GM12891 (cell line): ENCODE results near the gene ROCK2.

Experiments used
- DNase-seq: peaks from one replicate; pipeline ENCODE4 v3.0.0; 2011; ENCODE audit warnings: low spot score; ENCODE audit not compliant: insufficient read length
- FAIRE-seq: peaks from 2 replicates; lab custom pipeline; 2011; peaks lifted over from hg19 to GRCh38; lab: Jason Lieb, UNC
- PAX5 ChIP-seq: IDR thresholded peaks from 2 replicates; pipeline ENCODE4 v1.6.1; 2011; ENCODE audit warnings: low read length, moderate library complexity, mild to moderate bottlenecking; ENCODE audit not compliant: insufficient read depth, severe bottlenecking
- POLR2A ChIP-seq: IDR thresholded peaks from 2 replicates; pipeline ENCODE4 v1.6.1; 2011; ENCODE audit warnings: low read depth, low read length, control low read depth
- POLR2AphosphoS5 ChIP-seq: IDR thresholded peaks from 2 replicates; pipeline ENCODE4 v1.6.1; 2011; ENCODE audit warnings: low read depth, low read length, control low read depth
- POU2F2 ChIP-seq: IDR thresholded peaks from 2 replicates; pipeline ENCODE4 v1.6.1; 2011; ENCODE audit warnings: low read depth, mild to moderate bottlenecking, control low read depth, low read length, moderate library complexity
- SPI1 ChIP-seq: IDR thresholded peaks from 2 replicates; pipeline ENCODE4 v1.6.1; 2011; ENCODE audit warnings: low read depth, low read length, control low read depth
- TAF1 ChIP-seq: IDR thresholded peaks from 2 replicates; pipeline ENCODE4 v1.6.1; 2011; ENCODE audit warnings: low read depth, low read length, control low read depth

Gene ROCK2

GRCh38 chr2:11142987-11143386, 201.4 kb downstream of the ROCK2 start:
- no peak for DNase-seq
- TF ChIP-seq PAX5 (no peak), TAF1 (no peak), POU2F2 (no peak), POLR2A (no peak), SPI1 (no peak), POLR2AphosphoS5 (no peak)
- FAIRE-seq, result no peak

- no peak for FAIRE-seq
Observed at GRCh38 chr2:11142330-11142729, 202.1 kb downstream of the ROCK2 start.

GRCh38 chr2:11141319-11141718, 203.1 kb downstream of the ROCK2 start:
- no peak for TF ChIP-seq PAX5
- no peak for TF ChIP-seq SPI1
- no peak for TF ChIP-seq POLR2AphosphoS5
- no peak for TF ChIP-seq POU2F2
- no peak for TF ChIP-seq POLR2A
- TF ChIP-seq TAF1, result no peak
- no peak for FAIRE-seq
- no peak for DNase-seq

More at GRCh38 chr2:11142330-11142729, 202.1 kb downstream of the ROCK2 start:
- no peak for DNase-seq
- TF ChIP-seq POLR2A (no peak), POU2F2 (no peak), POLR2AphosphoS5 (no peak), TAF1 (no peak), SPI1 (no peak), PAX5 (no peak)

GRCh38 chr2:11140492-11140891, 203.9 kb downstream of the ROCK2 start:
- no peak for DNase-seq
- TF ChIP-seq POLR2A (no peak), PAX5 (no peak), POU2F2 (no peak), POLR2AphosphoS5 (no peak), TAF1 (no peak), SPI1 (no peak)
- no peak for FAIRE-seq

- no peak for TF ChIP-seq POU2F2
- TF ChIP-seq SPI1, result no peak
- no peak for TF ChIP-seq POLR2A
- TF ChIP-seq PAX5, result no peak
- TF ChIP-seq TAF1, result no peak
- TF ChIP-seq POLR2AphosphoS5, result no peak
- no peak for DNase-seq
- no peak for FAIRE-seq
Observed at GRCh38 chr2:11134349-11134748, 210.1 kb downstream of the ROCK2 start.

- DNase-seq (no peak), FAIRE-seq (no peak)
- TF ChIP-seq POLR2A (no peak), POLR2AphosphoS5 (no peak), POU2F2 (no peak)
Observed at GRCh38 chr2:11133936-11134320, 210.5 kb downstream of the ROCK2 start.

GRCh38 chr2:11133238-11133935, 211.0 kb downstream of the ROCK2 start:
- TF ChIP-seq TAF1, result no peak
- TF ChIP-seq POLR2AphosphoS5, result no peak
- no peak for TF ChIP-seq POU2F2
- no peak for TF ChIP-seq POLR2A
- TF ChIP-seq SPI1, result no peak
- no peak for TF ChIP-seq PAX5
- no peak for FAIRE-seq
- no peak for DNase-seq

GRCh38 chr2:11132036-11132671, 212.3 kb downstream of the ROCK2 start:
- no peak for TF ChIP-seq POLR2AphosphoS5
- TF ChIP-seq PAX5, result no peak
- no peak for TF ChIP-seq POLR2A
- TF ChIP-seq TAF1, result no peak
- TF ChIP-seq SPI1, result no peak
- TF ChIP-seq POU2F2, result no peak
- DNase-seq (no peak), FAIRE-seq (no peak)

GRCh38 chr2:11131166-11131920, 213.1 kb downstream of the ROCK2 start:
- DNase-seq (no peak), FAIRE-seq (no peak)
- TF ChIP-seq POLR2A, result no peak
- TF ChIP-seq PAX5, result no peak
- no peak for TF ChIP-seq POLR2AphosphoS5
- TF ChIP-seq TAF1, result no peak
- no peak for TF ChIP-seq SPI1
- TF ChIP-seq POU2F2, result no peak
